Lower leg skin (tissue), 3 donors: ENCODE data around the gene CLCN6.

ENCODE experiments used
- CTCF ChIP-seq, 3 donors: fragments of 450-650 bp; IDR thresholded peaks; one replicate each; pipeline ENCODE4 v1.5.1; 2016; ENCODE audit warnings: antibody characterized with exemption in 3 of 3, mild to moderate bottlenecking in 3 of 3, moderate library complexity in 2 of 3
- POLR2A ChIP-seq, 2 donors: fragments of 450-650 bp; IDR thresholded peaks; one replicate each; pipeline ENCODE4 v1.6.1; 2016 to 2017; ENCODE audit warnings: antibody characterized with exemption in 2 of 2, mild to moderate bottlenecking in 1 of 2, moderate library complexity in 1 of 2

- no peak for TF ChIP-seq CTCF (IDR thresholded peaks at IDR 0.05)
- no peak for TF ChIP-seq POLR2A (IDR thresholded peaks at IDR 0.05)
Observed at GRCh38 chr1:11833497-11833896, 27.5 kb downstream of the CLCN6 start.
